ENCODE measurements around the gene GPSM3. TPM values are rescaled to one million over a fixed set of nuclear protein-coding genes. Genes with fewer than 3 reads are reported as not detected.

Gene GPSM3
- total and polyA plus RNA-seq, 2 donors (not counting 3 experiments of a cell fraction or from before 2014, with no cell fraction given) = 19.5 to 21.6 TPM

GRCh38 chr6:32149932-32150870 is 42.2 kb downstream of the GPSM3 start:
- Histone ChIP-seq H3K79me2 (ENCODE audit: control insufficient read depth, insufficient read depth, low read length) (peaks cover 4% of the 10 kb centered on the region), H3K27ac (ENCODE audit: insufficient read depth, low read depth, low read length) (no peak overlapping the region), H4K20me1 (replicated peaks; ENCODE audit: control insufficient read depth, extremely low read depth, insufficient read depth, low read length) (no peaks in the 10 kb centered on the region), H3K4me1 (ENCODE audit: control insufficient read depth, extremely low read depth, insufficient read depth, low read length) (peaks cover 22% of the 10 kb centered on the region), H3K27me3 (ENCODE audit: control insufficient read depth in 2 of 2, insufficient read depth in 2 of 2, low read length in 2 of 2) (peaks cover 24 to 27% of the 10 kb centered on the region in 2 experiments), H3K9me3 (replicated peaks; ENCODE audit: control insufficient read depth, insufficient read depth, low read length) (no peaks in the 10 kb centered on the region), H2AFZ (ENCODE audit: low read depth, low read length) (no peak overlapping the region), H3K4me2 (ENCODE audit: insufficient read depth, low read length) (no peak overlapping the region), H3K4me3 (replicated peaks in 1 of 3; ENCODE audit: insufficient read depth in 1 of 3, low read depth in 1 of 3, low read length in 3 of 3) (no peak overlapping the region), H3K36me3 (ENCODE audit: control insufficient read depth in 2 of 2, extremely low read depth in 1 of 2, insufficient read depth in 2 of 2, low read length in 2 of 2) (no peaks in the 10 kb centered on the region), H3K9ac (replicated peaks; ENCODE audit: extremely low read depth, insufficient read depth, low read length) (no peak overlapping the region), H3K9me1 (replicated peaks; ENCODE audit: control insufficient read depth, extremely low read depth, insufficient read depth, low read length) (no peaks in the 10 kb centered on the region)
- intact Hi-C loops (cut with micrococcal nuclease) (no loop called here), dilution Hi-C loops (cut with MboI; ENCODE audit: extremely low pct_ligation_motif_present, low sequenced_read_pairs) (no loop called here)
- no peak for FAIRE-seq
- CTCF ChIA-PET = interaction anchor here (1.1 kb wide), 1 partner anchor 14 kb away, joined by 3 read pairs; no protein-coding TSS in a partner anchor
- DNase-seq (ENCODE audit: low read depth, low spot score) = no peak
- TF ChIP-seq POLR2A (IDR thresholded peaks at IDR 0.05; ENCODE audit: low read depth, low read length) = no peak
- no peak for TF ChIP-seq CTCF (IDR thresholded peaks at IDR 0.05; ENCODE audit: extremely low read depth in 1 of 2, insufficient read depth in 1 of 2, low read depth in 1 of 2, low read length in 2 of 2)
- peak; percentile 41 for TF ChIP-seq EZH2 (IDR thresholded peaks at IDR 0.05; ENCODE audit: borderline replicate concordance, low read depth, low read length, severe bottlenecking)
- no peak for TF ChIP-seq MYC (IDR thresholded peaks at IDR 0.05; ENCODE audit: low read depth, low read length)
- no peak for TF ChIP-seq MAX (IDR thresholded peaks at IDR 0.05; ENCODE audit: insufficient read depth, insufficient read length)
- no TSS peak for BruUV-seq (replicated peaks)
- POLR2A ChIA-PET = no interaction called here
